Rectal smooth muscle tissue (tissue), 1 donor: Measurements from ENCODE around the gene CDK9.
"Not testable (repeated sequence)": the region's sequence is repeated elsewhere in the genome, so short reads cannot be mapped to it uniquely, and the experiment has no call there.

Source experiments
- H3K27ac ChIP-seq: one replicate; pipeline ENCODE4 v1.7.0; 2013; ENCODE audit warnings: low read depth, low read length, inconsistent platforms
- H3K27me3 ChIP-seq: one replicate; pipeline ENCODE4 v1.7.0; 2013; ENCODE audit warnings: low read length; ENCODE audit not compliant: control insufficient read depth, insufficient read depth
- H3K36me3 ChIP-seq: one replicate; pipeline ENCODE4 v1.7.0; 2013; ENCODE audit warnings: low read length; ENCODE audit not compliant: control insufficient read depth, insufficient read depth
- H3K4me1 ChIP-seq: one replicate; pipeline ENCODE4 v1.7.0; 2013; ENCODE audit warnings: low read length; ENCODE audit not compliant: control insufficient read depth, insufficient read depth
- H3K4me3 ChIP-seq: one replicate; pipeline ENCODE4 v1.7.0; 2013; ENCODE audit warnings: low read length
- H3K9ac ChIP-seq: one replicate; pipeline ENCODE4 v1.7.0; 2013; ENCODE audit warnings: low read length

The CDK9 gene

DNA sequence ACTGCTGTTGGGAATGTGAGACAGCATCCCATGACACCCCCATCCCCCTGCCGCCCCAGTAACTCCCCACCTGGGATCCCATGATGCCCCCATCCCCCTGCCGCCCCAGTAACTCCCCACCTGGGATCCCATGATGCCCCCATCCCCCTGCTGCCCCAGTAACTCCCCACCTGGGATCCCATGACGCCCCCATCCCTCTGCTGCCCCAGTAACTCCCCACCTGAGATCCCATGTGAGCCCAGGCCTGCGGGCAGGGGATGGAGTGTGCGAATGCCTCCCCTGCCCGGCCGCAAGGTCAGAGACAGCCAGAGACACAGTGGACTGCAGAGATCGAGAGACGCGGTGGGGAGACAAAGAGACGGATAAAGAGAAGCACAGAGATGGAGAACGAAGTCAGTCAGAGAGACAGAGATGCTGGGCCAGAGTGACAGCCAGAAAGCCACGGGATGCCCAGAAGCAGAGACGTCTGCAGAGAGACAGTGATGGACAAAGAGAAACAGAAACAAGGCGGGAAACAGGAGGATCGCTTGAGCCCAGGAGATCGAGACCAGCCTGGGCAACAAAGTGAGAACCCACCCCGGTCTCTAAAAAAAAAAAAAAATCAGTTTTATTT lies 8.4 kb upstream of the CDK9 start:
- H3K4me3 ChIP-seq: peak overlapping the region; percentile 52
- H3K9ac ChIP-seq: no peak overlapping the region
- H3K36me3 ChIP-seq: no peaks in the 10 kb centered on the region
- no peak overlapping the region for H3K27ac ChIP-seq
- H3K27me3 ChIP-seq: no peaks in the 10 kb centered on the region
- H3K4me1 ChIP-seq: no peaks in the 10 kb centered on the region

DNA sequence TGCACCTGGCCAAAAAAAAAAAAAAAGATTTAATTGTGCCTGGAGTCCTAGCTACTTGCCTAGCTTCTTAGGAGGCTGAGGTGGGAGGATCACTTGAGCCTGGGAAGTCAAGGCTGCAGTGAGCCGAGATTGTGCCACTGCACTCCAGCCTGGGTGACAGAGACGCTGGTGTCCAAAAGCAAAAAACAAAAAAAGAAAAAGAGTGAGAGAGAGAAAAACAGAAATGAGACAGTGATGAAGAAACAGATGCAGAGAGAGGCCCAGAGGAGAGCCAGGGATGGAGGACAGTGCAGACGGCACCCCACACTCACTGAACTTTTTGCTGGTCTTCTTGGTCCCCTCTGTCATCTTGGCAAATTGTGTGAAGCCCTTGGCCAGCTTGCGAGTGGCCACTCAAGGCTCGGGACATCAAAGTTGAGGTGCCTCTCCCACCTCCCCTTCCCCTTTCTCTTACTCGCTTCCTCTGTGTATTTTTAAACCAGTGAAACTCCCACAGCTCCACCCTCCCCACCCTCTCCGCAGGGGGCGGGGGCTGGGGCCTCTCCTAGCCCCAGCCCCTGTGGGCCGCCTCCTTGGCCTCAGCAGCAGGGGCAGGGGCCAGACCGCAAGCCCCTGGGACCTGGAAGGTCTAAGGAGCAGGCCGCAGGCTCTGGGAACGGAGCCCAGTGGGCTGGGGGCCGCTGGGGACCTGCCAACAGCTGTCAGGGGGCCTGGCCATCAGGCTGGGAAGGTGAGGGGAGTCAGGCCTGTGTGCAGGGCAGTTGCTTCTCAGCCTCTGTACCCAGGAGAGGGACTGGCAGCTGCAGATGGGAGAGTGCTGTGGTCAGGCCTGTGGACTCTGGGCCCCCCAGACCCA lies 7.3 kb upstream of the CDK9 start, which contains the start of gene SH2D3C:
Gene SH2D3C, minus strand, starts transcription at position 387 of the 856 bp plus-strand sequence. Its CDS starts 39 bp downstream, at position 348.
- Histone ChIP-seq H3K4me1 (no peaks in the 10 kb centered on the region), H3K27ac (no peak within 1 kb of the TSS), H3K36me3 (no peaks in the 10 kb centered on the region), H3K9ac (no peak within 1 kb of the TSS), H3K4me3 (peak within 1 kb of the TSS; percentile 52), H3K27me3 (no peaks in the 10 kb centered on the region)

DNA sequence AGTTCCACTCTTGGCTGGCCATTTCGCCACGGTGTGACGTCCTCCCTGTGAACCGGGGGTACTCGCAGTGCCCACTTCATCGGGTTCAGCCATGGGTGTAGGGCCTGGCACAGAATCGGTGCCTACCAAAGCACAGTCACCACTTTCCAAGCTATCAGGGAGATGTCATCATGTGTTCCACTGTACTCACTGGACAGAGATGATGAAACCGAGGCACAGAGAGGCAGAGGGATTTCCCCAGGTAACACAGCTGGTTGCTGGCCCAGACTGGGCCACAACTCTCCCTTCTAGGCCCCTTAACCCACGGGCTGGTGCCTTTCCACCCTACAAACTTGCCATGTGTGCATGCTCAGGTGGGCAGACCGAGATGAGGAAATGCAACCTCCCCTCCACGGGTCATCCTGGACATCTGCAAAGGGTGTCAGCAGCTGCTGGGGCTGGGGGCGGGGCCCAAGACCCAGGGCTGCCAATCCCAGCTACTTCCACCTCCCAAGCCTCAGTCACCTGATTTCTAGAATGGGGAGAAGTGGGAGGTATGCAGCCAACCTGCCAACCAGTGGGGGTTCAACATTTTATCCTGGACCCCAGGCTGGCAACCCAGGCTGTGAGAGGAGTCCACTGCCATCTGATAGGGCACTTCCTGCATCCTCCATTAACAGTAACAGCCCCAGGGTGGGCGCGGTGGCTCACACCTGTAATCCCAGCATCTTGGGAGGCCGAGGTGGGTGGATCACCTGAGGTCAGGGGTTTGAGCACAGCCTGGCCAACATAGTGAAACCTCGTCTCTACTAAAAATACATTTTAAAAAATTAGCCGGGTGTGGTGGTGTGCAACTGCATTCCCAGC lies 6.5 kb upstream of the CDK9 start:
- Histone ChIP-seq H3K9ac (no peak overlapping the region), H3K27ac (no peak overlapping the region), H3K4me1 (no peaks in the 10 kb centered on the region), H3K27me3 (no peaks in the 10 kb centered on the region), H3K4me3 (peak overlapping the region; percentile 8), H3K36me3 (no peaks in the 10 kb centered on the region)

DNA sequence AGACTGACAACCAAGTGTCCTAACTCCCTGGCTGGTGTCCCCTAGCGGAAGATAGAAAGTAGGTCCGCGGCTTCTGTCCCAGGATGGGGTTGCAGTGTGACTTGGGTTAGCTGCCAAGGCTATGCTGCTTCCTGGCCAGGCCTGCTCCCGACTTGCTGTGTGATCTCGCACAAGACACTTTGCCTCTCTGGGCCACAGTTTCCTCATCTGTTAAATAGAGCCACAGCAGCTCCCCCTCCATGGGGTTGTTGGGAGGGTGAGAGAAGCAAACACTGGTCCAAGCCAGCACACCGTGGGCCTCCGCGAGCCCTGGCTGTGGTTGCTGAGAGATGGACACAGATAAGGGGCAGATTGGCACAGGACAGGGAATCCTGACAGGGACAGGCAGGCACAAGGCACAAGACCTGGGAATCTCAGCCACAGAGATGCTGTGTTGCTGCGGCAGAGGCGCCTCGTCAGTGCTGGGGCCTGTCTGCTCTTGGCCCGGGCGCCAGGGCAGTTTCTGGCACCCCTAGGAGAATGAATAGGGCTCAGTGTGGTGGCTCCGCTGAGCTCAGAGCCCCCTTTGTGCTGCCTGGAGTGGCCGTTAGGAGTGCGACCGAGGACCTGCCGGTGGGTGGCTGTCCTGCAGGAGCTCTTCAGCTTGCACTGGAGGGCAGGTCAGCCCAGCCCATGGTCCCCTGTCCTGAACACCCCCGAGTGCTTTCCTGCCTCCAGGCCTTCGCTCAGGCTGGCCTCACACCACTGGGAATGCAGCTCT lies 5.5 kb upstream of the CDK9 start:
- Histone ChIP-seq H3K27me3 (no peaks in the 10 kb centered on the region), H3K4me1 (no peaks in the 10 kb centered on the region), H3K9ac (no peak overlapping the region), H3K4me3 (no peak overlapping the region), H3K36me3 (no peaks in the 10 kb centered on the region), H3K27ac (no peak overlapping the region)

DNA sequence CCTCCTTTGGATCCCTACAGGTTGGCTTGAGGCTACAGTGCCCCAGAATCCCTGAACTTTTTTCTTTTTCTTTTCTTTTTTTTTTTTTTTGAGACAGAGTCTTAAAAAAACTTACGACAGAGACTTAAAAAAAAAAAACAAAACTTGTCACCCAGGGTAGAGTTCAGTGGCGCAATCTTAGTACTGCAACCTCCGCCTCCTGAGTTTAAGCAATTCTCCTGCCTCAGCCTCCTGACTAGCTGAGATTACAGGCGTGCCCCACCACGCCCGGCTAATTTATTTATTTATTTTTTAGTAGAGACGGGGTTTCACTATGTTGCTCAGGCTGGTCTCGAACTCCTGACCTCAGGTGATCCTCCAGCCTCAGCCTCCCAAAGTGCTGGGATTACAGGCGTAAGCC lies 4.9 kb upstream of the CDK9 start:
- H3K4me3 ChIP-seq, H3K36me3 ChIP-seq, H3K9ac ChIP-seq, H3K27ac ChIP-seq, H3K4me1 ChIP-seq, H3K27me3 ChIP-seq: not testable (repeated sequence)

DNA sequence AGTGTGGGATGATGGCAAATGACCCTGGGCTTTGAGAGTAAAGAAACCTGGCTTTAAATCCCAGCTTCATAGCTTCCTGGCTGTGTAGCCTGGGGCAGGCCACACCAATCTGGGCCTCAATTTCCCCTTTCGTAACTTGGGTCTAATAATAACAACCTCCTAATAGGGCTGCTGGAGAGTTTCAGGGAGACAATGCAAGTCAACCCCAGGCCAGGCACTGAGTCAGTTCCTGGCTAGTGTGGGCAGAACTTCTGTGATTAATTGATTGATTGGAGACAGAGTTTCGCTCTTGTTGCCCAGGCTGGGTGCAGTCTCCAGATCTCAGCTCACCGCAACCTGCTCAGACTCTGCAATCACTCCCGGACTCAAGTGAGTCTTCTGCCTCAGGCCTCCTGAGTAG lies 4.0 kb upstream of the CDK9 start:
- Histone ChIP-seq H3K9ac (no peak overlapping the region), H3K36me3 (no peaks in the 10 kb centered on the region), H3K27me3 (no peaks in the 10 kb centered on the region), H3K4me1 (peaks cover 2% of the 10 kb centered on the region), H3K4me3 (no peak overlapping the region), H3K27ac (no peak overlapping the region)

DNA sequence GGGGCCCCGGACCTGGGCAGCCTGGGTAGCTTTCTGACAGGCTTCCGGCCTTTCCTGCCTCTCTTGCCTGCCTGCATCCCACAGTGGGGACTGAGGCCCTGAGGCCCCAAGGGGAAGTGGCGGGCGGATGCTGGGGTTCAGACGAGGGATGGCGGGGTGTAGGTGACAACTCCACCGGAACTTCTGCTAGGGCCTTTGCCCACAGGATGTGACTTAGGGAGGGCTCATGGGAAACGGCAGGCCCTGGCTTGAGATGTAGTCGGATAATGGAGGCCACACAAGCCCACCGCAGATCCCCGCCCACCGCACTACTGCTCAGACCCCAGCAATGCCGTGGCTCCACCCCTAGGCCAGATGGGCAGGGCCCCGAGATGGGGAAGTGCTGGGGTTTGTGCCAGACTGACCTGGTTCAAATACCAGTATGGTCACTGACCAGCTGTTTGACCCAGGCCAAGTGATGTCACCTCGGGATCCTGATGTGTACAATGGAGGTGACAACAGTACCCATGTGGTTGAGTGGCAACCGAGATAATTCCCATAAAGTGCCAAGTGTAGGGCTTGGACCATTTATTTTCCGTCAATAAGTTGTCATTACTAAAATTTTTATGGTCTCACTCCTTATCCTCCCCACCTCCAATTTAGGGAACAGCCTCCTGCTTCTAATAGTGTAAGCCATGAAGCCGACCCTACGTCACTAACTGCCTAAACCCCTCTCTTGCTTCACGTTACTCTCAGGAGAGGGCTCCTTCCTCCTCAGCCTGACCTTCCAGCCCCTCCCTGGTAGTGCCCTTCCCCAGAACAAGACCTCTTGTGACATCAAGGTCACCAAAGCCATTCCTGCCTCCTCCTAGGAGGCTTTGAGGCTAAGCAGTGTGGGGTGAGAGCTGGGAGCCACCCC lies 2.5 kb upstream of the CDK9 start:
- Histone ChIP-seq H3K4me1 (peaks cover 7% of the 10 kb centered on the region), H3K27ac (no peak overlapping the region)

DNA sequence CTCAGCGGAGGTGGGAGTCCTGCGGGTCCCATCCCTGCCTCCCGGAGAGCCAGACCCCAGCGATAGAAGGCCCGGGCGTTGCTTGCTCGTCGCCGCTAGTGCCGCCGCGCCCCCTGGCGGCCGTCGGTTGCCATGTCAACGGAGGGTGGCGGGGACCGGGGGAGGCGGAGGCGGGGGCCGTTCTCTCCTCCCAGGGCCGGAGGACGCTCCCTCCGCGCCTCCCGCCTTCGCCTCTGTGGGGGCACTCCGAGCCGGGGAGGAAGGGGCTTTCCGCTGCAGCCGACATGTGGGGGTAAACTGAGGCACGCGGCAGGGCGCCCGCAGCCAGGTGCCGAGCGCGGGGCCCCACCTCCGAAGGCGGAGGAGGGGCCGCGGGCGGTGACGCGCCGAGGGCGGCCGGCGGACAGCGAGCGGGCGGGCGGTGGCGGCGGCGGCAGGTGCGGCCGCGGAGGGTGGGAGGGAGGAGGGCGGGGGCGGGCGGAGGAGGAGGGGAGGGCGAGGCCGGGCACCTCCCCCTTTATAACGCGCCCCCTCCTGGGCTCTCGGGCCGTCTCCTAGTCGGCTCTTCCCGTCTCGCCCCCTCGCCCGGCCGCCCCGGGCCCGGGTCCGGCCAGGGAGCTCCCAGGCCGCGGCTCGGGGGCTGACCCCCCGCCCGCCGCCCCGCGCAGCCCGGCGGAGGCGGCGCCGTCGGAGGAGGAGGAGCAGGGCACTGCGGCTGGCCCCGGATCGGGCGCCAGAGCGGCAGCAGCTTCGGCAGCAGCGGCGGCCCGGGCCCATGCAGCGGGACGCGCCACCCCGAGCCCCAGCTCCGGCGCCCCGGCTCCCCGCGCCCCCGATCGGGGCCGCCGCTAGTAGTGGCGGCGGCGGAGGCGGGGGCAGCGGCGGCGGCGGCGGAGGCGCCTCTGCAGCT lies 556 bp upstream of the CDK9 start:
- Histone ChIP-seq H3K4me3 (peak overlapping the region; percentile 59), H3K9ac (no peak overlapping the region), H3K36me3 (peaks cover 33% of the 10 kb centered on the region), H3K4me1 (peaks cover 7% of the 10 kb centered on the region), H3K27ac (peak overlapping the region; percentile 87), H3K27me3 (no peaks in the 10 kb centered on the region)

More for the DNA sequence above, 2.5 kb upstream of the CDK9 start:
- H3K27me3 ChIP-seq: no peaks in the 10 kb centered on the region
- no peak overlapping the region for H3K9ac ChIP-seq
- H3K4me3 ChIP-seq: peak overlapping the region; percentile 1
- peaks cover 14% of the 10 kb centered on the region for H3K36me3 ChIP-seq

DNA sequence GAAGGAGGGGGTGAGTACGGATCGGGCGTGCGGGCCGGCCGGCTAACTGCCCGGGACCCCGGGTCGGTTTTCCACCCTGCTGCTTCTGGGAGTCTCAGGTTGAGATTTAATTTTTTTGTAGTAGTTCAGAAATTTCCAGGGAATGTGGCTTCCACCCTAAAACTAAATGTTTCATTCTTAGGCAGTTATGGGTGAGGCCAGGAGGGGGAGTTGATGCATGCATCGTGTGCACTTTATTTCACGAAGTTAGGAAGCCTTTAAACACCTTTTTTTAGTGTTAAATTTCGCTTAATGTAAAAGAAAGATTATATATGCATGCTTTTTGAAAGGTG lies 905 bp downstream of the CDK9 start:
- no peak overlapping the region for H3K9ac ChIP-seq
- peaks cover 7% of the 10 kb centered on the region for H3K4me1 ChIP-seq
- H3K36me3 ChIP-seq: peaks cover 39% of the 10 kb centered on the region
- peak overlapping the region; percentile 87 for H3K4me3 ChIP-seq
- no peaks in the 10 kb centered on the region for H3K27me3 ChIP-seq
- peak overlapping the region; percentile 87 for H3K27ac ChIP-seq

DNA sequence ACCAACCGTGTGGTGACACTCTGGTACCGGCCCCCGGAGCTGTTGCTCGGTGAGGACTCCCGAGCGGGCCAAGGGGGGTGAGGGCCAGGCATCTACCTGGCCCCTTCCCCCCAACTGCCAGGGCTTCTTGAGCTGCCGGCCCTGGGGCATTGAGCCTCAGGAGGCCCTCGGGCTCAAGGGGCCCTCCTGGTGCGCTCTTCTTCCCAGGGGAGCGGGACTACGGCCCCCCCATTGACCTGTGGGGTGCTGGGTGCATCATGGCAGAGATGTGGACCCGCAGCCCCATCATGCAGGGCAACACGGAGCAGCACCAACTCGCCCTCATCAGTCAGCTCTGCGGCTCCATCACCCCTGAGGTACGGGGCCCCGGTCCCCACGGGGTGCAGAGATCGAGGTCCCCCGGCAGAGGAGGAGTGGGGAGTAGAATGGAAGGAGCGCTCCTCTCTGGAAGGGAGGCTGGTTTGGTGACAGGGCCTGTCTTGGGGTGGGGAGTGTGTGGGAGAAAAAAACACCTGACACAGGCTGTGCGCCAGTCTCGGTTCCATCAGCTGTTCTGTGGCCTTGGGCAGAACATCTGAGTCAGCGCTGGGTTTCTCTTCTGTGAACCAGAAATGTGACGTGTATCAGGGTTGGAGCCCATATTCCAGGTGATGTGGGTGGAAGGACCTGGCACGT lies 2.6 kb downstream of the CDK9 start:
- no peaks in the 10 kb centered on the region for H3K27me3 ChIP-seq
- no peak overlapping the region for H3K27ac ChIP-seq
- peaks cover 39% of the 10 kb centered on the region for H3K36me3 ChIP-seq
- H3K9ac ChIP-seq: no peak overlapping the region
- H3K4me1 ChIP-seq: peaks cover 7% of the 10 kb centered on the region
- H3K4me3 ChIP-seq: no peak overlapping the region
